ENCODE data around the gene CTNNA1.

DNA sequence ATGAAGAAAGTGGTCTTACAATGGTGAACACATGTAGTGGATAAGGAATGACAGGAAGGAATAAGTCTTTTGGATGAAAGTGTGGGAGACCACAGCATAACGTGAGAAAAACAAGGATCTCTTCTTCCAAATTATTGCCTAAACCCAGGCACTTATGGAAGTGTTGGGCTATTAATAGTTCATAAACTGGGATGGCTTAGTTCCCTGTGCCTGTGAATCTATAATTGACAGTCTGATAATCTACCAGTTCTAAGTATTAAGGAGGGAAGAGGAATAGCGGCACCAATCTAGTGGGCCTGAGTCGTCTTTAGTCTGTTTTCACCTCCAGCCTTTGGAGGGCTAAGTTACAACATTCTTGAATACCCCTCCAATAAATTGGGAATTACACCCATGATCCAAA, 161.1 kb downstream of the CTNNA1 start:
- TF ChIP-seq POLR2A (IDR thresholded peaks at IDR 0.05): no peak
- TF ChIP-seq, protein P1, sequence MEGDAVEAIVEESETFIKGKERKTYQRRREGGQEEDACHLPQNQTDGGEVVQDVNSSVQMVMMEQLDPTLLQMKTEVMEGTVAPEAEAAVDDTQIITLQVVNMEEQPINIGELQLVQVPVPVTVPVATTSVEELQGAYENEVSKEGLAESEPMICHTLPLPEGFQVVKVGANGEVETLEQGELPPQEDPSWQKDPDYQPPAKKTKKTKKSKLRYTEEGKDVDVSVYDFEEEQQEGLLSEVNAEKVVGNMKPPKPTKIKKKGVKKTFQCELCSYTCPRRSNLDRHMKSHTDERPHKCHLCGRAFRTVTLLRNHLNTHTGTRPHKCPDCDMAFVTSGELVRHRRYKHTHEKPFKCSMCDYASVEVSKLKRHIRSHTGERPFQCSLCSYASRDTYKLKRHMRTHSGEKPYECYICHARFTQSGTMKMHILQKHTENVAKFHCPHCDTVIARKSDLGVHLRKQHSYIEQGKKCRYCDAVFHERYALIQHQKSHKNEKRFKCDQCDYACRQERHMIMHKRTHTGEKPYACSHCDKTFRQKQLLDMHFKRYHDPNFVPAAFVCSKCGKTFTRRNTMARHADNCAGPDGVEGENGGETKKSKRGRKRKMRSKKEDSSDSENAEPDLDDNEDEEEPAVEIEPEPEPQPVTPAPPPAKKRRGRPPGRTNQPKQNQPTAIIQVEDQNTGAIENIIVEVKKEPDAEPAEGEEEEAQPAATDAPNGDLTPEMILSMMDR (IDR thresholded peaks at IDR 0.05): no peak
